ENCODE results near the gene AHDC1.

Gene AHDC1

GRCh38 chr1:27487966-27488884 lies 115.7 kb downstream of the AHDC1 start:
- no peak for DNase-seq (ENCODE audit: low read depth)

- no peak for DNase-seq (ENCODE audit: low read depth)
These were observed 118.6 kb downstream of the AHDC1 start for GRCh38 chr1:27485363-27485762.
